HK-2 (cell line): ENCODE data around the gene AKT1.
"Not testable (repeated sequence)": the region's sequence is repeated elsewhere in the genome, so short reads cannot be mapped to it uniquely, and the experiment has no call there.

Source experiments
- DNase-seq: peaks from one replicate; pipeline ENCODE4 v3.0.0-alpha.2; 2018; ENCODE audit not compliant: unreplicated experiment

The AKT1 gene

DNA sequence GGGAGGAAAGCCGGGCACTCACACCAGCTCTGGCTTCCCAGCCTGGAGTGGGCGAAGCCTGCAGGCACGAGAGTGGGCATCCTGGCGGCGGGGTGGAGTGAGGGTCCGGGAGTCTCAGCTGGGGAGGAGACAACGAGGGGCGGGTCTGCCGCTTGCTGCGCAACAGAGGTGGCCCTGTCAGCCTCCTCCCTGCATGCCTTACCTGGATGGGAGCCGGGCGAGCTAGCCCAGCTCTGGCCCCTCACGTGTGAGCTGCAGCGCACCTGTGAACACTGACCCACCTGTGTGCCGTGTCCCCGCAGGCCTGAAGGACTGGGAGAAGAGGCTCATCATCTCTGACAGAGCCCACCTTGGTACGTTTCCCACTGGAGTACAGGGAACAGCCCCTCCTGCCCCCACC, 56.5 kb downstream of the AKT1 start:
- DNase-seq = no peak

DNA sequence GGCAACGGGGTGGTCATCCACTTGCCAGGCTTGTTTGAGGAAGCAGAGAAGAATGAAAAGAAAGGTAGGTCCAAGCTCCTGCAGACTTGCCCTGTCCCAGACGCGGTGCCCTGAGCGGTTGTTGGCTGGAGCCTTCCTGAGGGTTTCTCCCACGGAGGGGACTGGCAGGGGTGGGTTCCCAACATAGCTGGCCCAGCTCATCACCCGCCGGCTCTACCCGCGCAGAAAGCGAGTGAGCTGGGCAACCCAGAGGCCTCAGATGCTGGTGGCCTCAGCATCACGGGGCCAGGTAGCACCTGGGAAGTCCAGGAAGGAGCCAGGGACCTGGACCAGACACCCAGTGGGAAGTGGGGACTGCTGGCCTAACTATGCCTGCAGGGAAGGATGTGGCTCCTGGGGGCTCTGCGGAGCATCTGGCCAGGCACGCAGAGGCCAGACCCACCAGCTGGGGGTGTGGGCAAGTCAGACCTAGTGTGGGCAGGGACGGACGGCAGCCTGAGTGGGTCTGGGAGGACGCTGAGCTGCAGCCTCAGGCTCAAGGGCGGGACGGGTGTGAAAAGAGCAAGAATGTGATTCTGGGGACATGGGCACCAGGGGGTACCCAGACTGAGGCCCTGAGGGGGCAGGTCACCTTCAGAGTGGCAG, 57.1 kb downstream of the AKT1 start:
- no peak for DNase-seq

DNA sequence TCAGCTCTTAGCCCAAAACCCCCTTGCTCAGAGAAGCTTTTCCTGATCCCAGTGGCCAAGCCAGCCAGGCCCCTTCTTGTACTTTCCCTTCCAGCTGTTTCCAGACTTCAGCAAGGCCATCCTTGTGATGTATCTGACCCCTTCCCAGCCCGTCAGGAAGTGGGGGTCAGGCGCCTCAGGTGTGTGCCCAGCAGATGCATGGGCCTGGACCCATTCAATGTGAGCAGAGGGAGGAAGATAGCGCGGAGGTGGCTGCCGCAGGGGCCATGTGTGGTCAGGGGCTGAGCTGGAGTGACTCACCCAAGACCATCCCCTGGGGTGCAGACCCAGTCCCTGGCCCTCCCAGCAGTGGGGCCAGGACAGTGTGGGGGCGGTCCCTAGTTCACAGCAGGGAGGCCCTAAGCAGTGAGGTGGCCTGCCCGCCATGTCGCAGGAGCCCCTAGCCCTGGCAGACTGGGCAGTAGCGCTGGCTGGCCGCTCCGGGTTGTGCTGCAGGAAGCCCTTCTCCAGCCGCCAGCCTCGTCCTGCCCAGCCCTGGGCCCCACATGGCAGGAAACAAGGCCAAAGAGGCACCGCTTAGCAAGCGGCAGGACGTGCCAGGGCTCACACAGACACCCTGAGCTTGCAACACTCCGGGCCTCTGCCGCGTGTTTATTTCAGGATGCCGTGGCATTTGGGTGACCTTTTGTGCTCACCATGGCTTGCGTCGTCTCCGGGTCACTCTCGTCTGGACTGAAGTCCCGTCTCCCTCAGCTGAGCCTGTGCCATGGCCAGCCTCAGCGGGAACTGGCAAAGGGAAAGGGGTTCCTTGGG, 59.5 kb downstream of the AKT1 start:
- DNase-seq = no peak

DNA sequence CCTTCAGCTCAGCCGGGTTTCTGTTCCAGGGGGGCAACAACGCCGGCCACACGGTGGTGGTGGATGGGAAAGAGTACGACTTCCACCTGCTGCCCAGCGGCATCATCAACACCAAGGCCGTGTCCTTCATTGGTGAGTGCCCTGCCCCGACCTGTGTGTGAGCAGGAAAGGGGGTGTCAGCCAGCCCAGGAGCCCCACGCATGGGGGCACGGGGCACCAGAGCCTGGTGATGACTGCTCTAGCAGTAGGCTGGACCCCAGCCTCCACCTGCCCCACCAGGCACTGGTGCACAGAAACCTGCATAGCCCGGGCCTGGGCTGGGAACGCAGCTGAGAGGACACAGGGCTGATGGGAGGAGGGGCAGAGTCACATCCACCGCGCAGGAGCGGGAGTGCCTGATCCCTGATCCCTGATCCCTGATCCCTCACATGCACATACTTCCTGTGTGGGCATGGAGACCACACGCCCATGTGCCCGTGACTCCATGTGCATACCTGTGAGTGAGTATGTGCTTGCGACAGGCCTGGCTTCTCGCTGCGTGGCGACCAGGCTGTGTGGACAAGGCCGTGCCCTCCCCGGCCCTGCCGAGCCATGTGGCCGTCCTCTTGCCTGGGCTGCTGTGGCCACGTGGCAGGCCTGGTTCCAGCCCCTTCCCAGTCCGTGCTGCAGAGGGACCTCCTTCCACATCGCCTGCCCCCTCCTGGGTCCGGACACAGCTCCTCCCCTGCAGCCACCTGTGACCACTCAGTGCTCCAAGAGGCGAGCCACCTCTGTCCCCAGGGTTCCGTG, 60.4 kb downstream of the AKT1 start:
- no peak for DNase-seq

DNA sequence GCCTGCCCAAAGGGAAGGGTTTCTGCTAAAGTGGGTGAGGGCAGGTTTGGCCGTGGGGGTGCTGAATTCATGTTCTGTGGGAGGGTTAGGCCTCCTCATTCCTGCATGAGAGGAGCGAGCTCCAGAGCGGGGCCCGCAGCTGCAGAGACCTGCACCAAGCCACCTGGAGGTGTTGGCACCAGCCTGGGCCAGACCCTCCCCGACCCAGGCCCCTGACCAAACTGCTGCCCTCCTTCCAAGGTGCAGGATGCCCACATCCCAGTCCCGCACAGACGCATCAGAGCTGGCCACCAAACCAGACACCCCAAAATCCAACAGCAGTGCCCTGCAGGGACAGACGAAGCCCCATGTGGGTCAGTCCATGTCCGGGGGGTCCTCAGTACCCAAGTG, 61.0 kb downstream of the AKT1 start:
- DNase-seq = no peak

DNA sequence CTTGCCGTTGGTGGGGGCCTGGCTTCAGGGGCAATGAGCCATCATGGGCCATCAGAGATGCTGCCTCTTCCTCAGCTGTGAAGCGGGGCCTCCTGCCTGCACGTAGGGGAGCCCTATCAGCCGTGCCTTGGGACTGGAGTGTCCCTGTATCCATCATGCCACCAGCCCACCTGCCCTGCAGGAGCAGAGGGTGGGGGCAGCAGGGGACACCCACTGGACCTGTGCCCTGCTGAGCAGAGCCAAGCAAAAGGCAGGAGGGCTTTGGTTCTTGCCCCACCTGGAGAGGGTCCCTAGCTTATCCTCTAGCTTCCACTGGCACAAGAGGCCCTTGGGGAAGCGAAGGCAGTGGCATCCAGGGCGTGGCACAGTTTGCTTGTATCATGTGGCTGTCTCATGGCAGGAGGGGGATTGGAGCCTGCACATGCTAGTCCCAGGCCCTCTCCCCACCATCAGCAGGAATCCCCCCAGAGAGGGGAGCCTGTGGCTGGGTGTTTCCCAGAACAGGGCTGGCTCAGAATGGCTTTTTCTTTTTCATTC, 61.4 kb downstream of the AKT1 start:
- DNase-seq = no peak

DNA sequence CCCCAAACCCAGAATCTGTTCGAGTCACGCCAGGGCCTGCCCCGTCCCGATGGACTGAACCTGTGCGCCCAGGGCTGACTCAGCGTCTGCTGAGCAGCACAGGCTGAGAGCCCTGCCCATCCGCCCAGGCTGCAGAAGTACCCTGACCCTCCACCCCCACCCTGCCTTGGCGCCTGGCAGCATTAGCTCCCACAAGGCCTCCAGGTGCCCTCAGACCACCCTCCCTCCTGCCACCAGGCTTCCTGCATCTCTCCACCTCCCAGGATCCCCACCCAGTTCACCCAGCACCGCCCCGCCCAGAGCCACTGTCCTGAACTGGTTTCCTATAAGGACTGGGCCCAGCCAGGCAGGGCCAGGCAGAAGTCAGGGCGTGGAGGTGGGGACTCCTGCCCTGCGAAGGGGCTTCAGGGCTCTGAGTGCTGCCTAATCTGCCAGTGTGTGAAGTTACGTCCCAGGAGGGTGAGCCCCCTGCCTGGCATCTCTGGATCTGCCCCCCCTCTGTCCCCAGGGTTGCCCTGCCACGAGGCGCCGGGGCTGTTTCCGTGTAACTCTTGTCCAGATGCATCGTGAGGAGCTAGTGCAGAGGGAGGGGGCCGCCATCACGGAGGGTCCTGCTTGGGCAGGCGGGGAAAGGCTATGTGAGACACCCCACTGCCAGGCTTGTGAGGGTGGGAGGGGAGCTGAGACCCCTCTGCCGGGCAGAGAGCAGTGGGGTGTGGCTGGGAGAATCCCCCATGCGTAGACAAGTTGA, 62.4 kb downstream of the AKT1 start:
- DNase-seq = no peak

DNA sequence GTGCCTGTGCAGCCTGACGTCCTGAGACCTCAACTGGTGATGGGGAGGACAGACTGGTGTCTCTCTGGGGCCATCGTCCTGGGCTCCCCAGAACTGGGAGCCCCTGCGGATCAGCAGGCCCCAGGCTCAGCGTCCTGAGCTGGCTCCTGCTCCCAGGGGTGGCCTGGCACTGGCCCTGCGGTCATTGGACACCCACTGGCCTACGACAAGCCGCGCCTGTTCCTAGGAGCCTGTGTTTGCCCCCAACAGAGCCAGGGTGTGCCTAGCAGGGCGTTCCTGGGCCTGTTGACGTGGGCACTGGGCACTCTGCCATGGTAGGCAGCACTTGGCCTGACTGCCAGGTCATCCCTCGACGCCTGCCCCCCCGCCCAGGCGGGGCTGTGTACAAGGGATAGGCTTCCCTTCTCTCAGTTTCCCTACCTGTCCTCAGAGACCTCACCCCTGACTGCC, 63.2 kb downstream of the AKT1 start:
- no peak for DNase-seq

DNA sequence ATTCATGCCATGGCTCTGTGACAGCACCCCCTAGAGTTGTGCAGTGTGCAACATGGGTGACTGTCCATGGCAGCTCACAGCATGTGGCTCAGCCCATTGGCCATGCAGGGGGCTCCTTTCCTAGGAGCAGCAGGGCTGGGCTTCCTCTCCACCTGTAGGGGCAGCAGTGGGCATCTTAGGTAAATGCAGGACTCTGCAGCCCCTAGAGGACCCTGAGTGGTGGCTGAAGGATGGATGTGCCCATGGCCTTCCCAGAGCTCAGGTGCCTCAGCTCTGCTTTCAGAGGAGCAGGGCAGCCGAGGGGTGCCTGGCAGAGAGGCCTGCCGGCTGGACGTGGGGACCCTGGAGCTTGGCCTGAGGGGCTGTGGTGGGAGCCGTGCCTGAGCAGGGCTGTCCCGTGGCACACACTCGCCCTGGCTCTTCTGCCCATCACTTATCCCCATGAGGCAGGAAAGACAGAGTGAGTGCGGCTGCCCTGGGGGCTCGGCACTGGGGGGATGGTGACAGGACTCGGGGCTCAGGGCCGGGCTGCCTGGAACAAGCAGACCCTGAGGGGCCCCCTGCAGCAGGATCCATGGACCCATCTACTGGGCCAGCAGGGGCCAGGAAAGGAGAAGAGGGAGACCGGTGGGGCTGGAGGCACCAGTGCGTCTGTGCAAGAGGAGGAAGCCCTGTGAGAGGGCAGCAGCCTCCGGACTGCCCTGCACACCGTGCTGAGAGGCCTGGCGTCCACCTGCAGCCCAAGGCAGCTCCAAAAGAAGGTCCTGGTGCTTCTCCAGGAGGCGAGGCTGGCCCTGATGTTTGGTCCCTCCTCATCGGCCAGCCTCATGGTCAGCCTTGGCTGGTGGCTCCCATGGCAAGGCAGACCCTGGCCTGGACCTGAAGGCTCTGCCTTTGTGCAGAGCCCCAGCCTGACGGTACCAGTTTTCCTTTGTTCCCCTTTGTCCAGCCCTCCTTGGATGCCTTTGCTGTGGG, 63.9 kb downstream of the AKT1 start:
- DNase-seq = no peak

DNA sequence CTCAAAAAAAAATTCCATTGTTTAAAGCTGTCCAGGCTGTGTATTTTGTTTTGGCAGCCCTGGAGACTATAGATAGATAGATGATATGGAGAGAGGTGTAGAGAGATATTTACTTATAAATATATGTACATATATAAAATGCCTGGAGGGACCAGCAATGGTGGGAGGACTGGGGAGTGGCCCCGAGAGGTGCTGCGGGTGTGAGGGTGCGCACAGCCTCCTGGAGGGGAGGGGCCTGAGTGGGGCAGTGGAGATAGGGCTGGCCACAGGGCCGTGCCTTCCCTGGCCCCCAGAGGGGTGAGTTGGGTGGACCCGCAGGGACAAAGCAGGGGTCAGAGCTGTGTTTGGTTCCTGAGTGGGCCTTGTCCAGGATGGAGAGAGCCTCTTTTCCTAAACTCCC, 65.1 kb downstream of the AKT1 start:
- DNase-seq = no peak

DNA sequence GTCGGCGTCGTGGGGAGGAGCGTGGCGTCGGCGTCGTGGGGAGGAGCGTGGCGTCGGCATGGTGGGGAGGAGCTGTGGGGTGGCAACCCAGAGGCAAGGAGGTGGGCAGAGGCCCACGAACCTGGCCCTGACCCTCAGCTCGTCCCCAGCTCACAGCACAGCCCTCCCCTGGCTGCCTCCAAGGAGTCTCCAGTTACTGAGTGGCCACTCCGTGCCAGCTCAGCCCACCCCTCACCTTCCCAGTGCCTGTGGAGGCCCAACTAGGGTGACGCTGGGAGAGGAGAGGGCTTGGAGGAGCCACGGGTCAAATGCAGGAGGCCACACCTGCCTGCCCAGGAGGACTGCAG, 65.7 kb downstream of the AKT1 start:
- no peak for DNase-seq

DNA sequence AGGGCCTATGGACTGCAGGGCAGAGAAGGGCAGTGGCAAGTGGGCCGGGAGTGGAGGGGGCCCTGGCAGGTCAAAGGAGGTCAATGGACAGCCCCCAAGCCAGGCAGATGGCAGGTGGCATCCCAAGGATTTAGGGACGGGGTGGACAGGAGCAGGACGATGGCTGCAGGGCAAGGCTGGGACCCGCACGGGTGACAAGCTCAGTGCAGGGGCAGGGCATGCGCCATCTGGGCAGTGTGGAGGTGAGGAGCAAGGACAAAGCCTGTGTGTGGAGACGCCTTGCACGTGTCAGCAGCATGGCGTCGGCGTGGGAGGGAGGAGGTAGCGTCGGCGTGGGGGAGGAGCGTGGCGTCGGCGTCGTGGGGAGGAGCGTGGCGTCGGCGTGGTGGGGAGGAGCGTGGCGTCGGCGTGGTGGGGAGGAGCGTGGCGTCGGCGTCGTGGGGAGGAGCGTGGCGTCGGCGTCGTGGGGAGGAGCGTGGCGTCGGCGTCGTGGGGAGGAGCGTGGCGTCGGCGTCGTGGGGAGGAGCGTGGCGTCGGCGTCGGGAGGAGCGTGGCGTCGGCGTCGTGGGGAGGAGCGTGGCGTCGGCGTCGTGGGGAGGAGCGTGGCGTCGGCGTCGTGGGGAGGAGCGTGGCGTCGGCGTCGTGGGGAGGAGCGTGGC, 66.2 kb downstream of the AKT1 start:
- DNase-seq = not testable (repeated sequence)

DNA sequence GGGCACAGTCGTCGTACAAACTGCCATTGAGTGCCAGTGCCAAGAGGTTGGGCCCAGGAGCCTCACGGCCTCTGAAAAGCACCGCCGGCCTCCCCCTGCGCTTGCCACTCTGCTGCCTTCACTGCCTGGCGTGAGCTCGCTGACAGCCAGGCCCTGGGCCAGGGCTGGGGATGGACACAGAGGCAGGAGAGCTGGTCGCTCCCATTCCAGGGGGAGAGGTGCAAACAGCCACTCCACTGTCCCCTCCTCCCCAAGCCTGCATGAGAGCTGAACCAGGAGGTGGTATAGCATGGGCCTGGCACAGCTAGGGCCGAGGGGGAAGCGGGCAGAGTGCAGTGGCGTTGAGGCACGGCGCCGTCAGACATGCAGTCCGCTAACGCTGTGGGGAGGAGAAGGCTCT, 66.9 kb downstream of the AKT1 start:
- no peak for DNase-seq

DNA sequence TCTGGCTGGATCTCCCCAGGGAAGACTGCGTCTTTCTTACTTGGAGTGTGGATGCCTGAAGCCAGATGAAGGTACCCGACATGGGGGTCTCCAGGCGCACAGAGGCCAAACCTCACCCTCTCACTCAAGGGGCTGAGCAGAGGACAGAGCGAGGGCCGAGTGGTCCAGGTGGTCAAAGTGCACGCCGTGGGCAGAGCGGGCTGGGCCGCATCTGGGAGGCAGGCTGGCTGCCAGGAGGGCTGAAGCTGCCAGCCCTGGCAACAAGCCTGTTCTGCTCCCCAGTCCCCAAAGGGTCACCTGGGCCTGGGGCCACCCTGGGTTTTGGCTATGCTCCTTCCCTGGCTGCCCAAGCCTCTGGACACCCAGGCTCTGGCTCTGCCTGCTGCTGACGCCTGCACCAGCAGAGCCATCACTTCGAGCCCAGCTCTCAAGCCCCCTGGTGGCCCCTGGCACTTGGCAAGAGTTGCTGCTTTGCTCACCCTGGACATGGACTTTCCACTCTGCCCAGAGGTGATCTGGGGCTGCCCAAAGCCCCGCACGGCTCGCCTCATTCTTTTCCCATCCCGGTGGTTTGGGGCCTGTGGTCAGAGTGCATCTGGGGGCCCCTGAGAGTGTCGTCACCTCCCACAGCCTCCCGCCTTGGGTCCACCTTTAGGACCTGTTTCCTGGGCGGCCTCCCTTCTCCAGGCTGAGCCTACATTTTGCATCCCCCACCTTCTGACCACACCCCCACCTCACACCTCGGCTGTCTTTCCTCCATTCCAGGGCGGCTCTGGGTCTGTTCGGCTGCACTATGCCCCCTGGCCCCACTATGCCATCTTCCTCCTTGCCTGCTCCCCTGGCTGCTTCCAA, 68.7 kb downstream of the AKT1 start:
- no peak for DNase-seq

DNA sequence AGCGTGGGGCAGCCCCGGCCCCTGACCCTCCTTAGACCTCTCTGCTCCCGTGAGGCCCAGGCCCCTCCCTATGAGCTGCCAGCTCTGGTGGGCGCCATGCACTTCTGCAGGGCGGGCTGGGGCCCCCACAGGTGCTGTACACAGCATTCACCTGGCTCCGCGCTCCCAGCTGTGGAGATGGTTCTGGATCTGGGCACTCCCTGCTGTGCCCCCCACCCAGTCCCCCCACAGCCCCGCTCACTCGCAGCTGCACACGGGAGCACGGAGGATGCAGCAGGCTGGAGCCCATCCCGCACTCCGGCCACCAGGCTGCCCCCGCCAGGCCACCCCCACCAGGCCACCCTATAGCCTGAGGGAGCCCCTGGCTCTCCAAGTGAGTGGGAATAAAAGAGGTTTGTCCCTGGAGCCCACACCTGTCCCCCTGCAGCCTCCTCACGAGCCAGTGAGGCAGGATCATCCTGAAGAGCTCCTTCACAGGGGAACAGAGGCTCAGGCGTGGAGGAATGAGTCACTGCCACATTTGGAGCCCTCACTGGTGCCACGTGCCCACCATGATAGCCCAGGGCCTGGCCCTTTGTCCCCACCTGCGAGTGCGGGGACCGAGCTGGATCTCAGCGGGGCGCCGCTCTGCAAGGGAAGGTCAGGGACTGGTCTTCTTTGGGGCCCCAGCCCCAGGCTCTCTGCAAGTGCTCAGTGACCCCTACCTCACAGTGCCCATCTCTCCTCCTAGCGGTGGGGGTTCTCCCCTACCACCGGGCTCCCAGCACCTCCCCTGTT, 69.6 kb downstream of the AKT1 start:
- no peak for DNase-seq

DNA sequence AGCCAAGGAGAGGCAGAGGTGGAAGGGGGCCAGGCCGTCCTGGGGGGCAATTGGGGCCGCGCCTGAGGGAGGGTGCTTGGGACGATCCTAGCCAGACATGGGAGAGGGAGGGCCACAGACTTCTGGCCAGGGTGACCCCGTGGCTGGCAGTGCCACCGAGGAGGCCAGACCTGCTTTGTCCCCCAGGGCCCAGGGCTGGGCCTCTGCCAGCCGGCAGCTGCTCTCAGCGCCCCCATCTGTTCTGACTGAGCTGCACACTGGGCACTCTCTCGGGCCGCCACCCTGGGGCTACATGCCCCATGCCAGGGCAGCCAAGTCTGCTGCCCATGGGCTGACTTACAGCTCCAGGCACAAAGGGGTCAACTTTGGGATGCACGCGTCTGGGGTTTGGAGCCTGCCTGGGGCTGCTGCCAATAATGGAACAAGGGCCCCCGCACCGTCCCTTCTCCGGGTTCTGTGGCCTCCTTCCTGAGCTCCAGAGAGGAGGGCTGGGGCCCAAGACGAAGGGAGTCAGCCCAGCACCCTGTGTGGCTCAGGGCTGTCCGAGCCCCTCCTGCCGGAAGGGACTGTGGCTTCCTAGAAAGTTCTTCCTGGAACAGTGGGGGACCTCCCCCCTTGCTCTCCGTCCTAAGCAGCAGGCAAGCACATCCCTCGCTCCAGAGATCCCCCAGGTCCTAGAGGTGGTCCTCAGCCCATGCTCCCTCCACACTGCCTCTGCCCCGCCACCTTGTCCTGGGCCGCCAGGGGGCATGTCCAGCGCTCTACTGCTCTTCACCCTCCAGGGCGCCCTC, 70.4 kb downstream of the AKT1 start:
- peak; percentile 46 for DNase-seq

DNA sequence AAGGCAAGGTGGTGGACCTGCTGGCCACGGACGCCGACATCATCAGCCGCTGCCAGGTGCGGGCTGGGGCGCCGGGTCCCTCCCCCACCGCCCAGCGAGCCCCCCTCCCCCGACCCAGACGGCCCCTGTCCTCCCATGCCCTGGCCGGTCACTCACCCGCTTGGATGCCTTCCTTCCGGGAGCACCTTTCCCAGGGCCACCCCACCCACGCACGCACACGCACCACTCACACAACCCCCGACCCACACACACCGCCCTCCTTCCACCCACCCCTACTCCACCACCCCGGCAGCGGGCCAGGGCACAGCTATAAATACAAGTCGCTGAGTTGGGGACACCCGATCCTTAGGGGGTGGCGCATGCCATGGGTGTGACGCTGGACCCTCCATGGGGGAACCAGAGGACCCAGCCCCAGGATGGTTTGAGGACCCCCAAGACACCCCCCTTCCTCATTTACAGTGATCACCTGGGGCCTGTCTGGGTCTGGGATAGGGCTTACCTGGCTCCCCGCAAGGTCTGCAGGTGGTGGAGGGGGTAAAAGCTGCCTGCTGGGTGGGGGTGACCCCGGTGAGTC, 71.1 kb downstream of the AKT1 start:
- peak; percentile 56 for DNase-seq
